Colonic mucosa (tissue), 4 donors: ENCODE measurements around the gene UPK3A. TPM values are rescaled to one million over a fixed set of nuclear protein-coding genes. Genes with fewer than 3 reads are reported as not detected.

ENCODE experiments used
- DNase-seq: peaks from one replicate; pipeline ENCODE4 v3.0.0-alpha.2; 2020
- H3K27ac ChIP-seq: fragments of 200-600 bp; one replicate; pipeline ENCODE4 v1.8.0; 2021
- H3K27me3 ChIP-seq: fragments of 200-600 bp; one replicate; pipeline ENCODE4 v1.8.0; 2021
- H3K36me3 ChIP-seq: fragments of 200-600 bp; one replicate; pipeline ENCODE4 v1.8.0; 2021
- H3K4me1 ChIP-seq: fragments of 200-600 bp; one replicate; pipeline ENCODE4 v1.8.0; 2021; ENCODE audit warnings: mild to moderate bottlenecking
- H3K4me3 ChIP-seq: fragments of 200-600 bp; one replicate; pipeline ENCODE4 v1.8.0; 2021
- H3K9ac ChIP-seq, 2 donors: one replicate each; pipeline ENCODE4 v1.7.0; 2013; ENCODE audit warnings: control low read depth in 2 of 2, low read depth in 2 of 2, low read length in 2 of 2
- H3K9me3 ChIP-seq: fragments of 200-600 bp; one replicate; pipeline ENCODE4 v1.8.0; 2021
- intact Hi-C: fragments of 100-400 bp; cut with DNase I; formaldehyde crosslinking; loops from one replicate; pipeline ENCODE4 v1.14.1; 2022
- total RNA-seq, 2 donors: library from RNA; stranded (reverse); fragmentation: NEBNext Ultra II Directional in 1 of 2; extraction: Animal tissue kit (Norgen Biotek cat#: 25700) in 1 of 2; gene quantifications; one replicate each; pipeline ENCODE4 v1.2.1, GENCODE V29; 2021
- TF ChIP-seq, protein P1 (sequence below): fragments of 200-600 bp; IDR thresholded peaks from one replicate; pipeline ENCODE4 v1.8.0; 2022; ENCODE audit warnings: antibody characterized with exemption, mild to moderate bottlenecking
- donor health status: healthy.
- donor health status: DM: no; HTN: no; CAD: no.
- donor health status: DM: no; HTN: no; CAD: no.

The UPK3A gene
- total RNA-seq, 2 donors from 2014 or later, result 0.32 to 3.6 TPM

- intact Hi-C loops, result no loop called here
- Histone ChIP-seq H3K36me3 (peaks cover under 1% of the 10 kb centered on the region), H3K27ac (peak overlapping the region; percentile 73), H3K4me3 (no peak overlapping the region), H3K9me3 (no peaks in the 10 kb centered on the region), H3K4me1 (peaks cover 3% of the 10 kb centered on the region), H3K27me3 (no peaks in the 10 kb centered on the region), H3K9ac (no peak overlapping the region)
- DNase-seq, result no peak
- TF ChIP-seq, protein P1, sequence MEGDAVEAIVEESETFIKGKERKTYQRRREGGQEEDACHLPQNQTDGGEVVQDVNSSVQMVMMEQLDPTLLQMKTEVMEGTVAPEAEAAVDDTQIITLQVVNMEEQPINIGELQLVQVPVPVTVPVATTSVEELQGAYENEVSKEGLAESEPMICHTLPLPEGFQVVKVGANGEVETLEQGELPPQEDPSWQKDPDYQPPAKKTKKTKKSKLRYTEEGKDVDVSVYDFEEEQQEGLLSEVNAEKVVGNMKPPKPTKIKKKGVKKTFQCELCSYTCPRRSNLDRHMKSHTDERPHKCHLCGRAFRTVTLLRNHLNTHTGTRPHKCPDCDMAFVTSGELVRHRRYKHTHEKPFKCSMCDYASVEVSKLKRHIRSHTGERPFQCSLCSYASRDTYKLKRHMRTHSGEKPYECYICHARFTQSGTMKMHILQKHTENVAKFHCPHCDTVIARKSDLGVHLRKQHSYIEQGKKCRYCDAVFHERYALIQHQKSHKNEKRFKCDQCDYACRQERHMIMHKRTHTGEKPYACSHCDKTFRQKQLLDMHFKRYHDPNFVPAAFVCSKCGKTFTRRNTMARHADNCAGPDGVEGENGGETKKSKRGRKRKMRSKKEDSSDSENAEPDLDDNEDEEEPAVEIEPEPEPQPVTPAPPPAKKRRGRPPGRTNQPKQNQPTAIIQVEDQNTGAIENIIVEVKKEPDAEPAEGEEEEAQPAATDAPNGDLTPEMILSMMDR, result no peak
Measured at GRCh38 chr22:45318558-45319323, 34.0 kb downstream of the UPK3A start.

DNA sequence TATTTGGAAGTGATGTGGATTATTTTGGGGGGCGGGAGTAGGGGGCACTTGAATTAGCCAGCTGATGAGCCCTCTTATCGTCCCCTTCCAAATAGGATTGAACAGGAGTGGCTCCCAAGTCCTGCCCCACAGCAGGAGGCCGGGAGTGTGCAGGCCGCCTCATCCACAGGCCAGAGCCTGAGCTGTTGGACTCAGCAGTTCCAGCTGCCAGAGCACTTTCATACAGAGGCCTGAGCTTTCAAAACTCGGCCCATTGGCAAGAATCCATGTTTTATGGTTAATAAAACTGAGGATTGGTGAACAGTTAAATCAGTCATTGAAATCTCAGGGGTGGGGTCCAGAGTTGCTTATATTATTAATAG, 34.6 kb downstream of the UPK3A start:
- intact Hi-C loops, result no loop called here
- no peaks in the 10 kb centered on the region for H3K4me1 ChIP-seq
- peak overlapping the region; percentile 73 for H3K27ac ChIP-seq

GRCh38 chr22:45320357-45320976, 35.7 kb downstream of the UPK3A start:
- no peaks in the 10 kb centered on the region for H3K27me3 ChIP-seq
- no peaks in the 10 kb centered on the region for H3K4me1 ChIP-seq
- intact Hi-C loops, result loop anchor here (10.0 kb wide), 2 partner anchors 94 to 234 kb away; partner anchors contain the start of genes RIBC2 and SMC1B
- H3K4me3 ChIP-seq, result no peak overlapping the region
- H3K9me3 ChIP-seq, result no peaks in the 10 kb centered on the region
- H3K36me3 ChIP-seq, result peaks cover 9% of the 10 kb centered on the region
- peak overlapping the region; percentile 73 for H3K27ac ChIP-seq
- DNase-seq, result no peak
- TF ChIP-seq, protein P1, result no peak
- no peak overlapping the region for H3K9ac ChIP-seq

More for the DNA sequence above, 34.6 kb downstream of the UPK3A start:
- H3K9me3 ChIP-seq, result no peaks in the 10 kb centered on the region
- H3K9ac ChIP-seq, result peak overlapping the region in 1 of 2 donors; percentile 28
- TF ChIP-seq, protein P1, result no peak
- DNase-seq, result no peak
- H3K4me3 ChIP-seq, result no peak overlapping the region
- peaks cover 6% of the 10 kb centered on the region for H3K36me3 ChIP-seq
- H3K27me3 ChIP-seq, result no peaks in the 10 kb centered on the region

DNA sequence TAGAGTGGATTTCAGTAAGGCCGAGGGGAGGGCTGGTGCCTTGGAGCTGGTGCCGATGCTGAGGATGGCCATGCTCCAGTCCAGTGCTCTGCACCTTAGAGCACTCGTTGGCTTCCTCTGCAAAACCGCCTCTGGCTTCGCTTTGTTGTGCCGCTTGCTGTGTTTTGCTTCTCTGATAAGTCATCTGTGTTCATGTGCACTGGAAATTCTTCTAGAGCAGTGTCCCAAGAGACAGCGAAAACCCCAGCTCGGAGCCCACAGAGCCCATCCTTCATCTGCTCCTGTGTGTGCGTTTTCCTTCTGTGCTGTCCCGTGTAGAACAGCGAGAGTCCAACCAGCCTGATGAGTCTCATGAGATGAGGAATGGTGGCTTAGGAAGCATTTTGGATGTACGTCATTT, 37.1 kb downstream of the UPK3A start:
- Histone ChIP-seq H3K9ac (no peak overlapping the region), H3K27me3 (no peaks in the 10 kb centered on the region), H3K4me1 (no peaks in the 10 kb centered on the region), H3K36me3 (peaks cover 9% of the 10 kb centered on the region), H3K27ac (no peak overlapping the region), H3K9me3 (no peaks in the 10 kb centered on the region), H3K4me3 (no peak overlapping the region)
- TF ChIP-seq, protein P1, result no peak
- intact Hi-C loops, result loop anchor here (10.0 kb wide), 2 partner anchors 93 to 233 kb away; partner anchors contain the start of genes RIBC2 and SMC1B
- DNase-seq, result no peak

DNA sequence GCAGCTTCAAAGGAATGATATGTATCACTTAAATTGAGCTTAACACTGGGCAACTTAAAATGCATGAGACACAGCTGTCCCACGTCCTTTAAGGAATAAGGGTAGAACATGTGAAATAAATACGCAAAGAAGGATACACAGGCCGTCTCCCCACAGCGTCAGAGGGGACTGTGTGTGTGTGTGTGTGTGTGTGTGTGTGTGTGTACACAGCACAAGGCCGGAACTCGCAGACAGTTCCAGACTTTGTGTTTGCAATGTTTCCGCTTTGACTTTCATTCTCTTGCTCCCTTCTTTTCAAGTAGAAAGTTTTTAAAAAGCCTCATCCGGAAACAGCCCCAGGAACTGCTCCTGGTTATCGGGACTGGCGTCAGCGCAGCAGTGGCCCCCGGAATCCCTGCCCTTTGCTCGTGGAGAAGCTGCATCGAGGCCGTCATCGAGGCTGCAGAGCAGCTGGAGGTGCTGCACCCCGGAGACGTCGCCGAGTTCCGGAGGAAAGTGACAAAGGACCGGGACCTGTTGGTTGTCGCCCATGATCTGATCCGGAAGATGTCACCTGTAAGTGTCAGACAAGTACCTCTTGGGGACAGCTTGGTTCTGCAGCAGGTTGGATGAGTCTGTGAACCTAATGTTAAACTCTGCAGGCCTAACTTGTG, 38.2 kb downstream of the UPK3A start:
- H3K4me3 ChIP-seq, result no peak overlapping the region
- no peaks in the 10 kb centered on the region for H3K4me1 ChIP-seq
- intact Hi-C loops, result loop anchor here (10.0 kb wide), 2 partner anchors 92 to 232 kb away; partner anchors contain the start of genes RIBC2 and SMC1B

More for the DNA sequence above, 38.2 kb downstream of the UPK3A start:
- TF ChIP-seq, protein P1, result no peak
- Histone ChIP-seq H3K9ac (no peak overlapping the region), H3K36me3 (peaks cover 9% of the 10 kb centered on the region), H3K27ac (no peak overlapping the region), H3K9me3 (no peaks in the 10 kb centered on the region), H3K27me3 (no peaks in the 10 kb centered on the region)
- no peak for DNase-seq
